B cell (primary cell): ENCODE data around the gene HOXD9. TPM values are rescaled to one million over a fixed set of nuclear protein-coding genes. Genes with fewer than 3 reads are reported as not detected.

Source experiments
- ATAC-seq: fragments of 200-7000 bp; cut with Tn5 transposase; one replicate; pipeline ENCODE4 v1.10.0; 2021; ENCODE audit warnings: low read depth, mild to moderate bottlenecking, moderate number of reproducible peaks, moderate library complexity
- CTCF ChIA-PET: fragments of 350-600 bp; sonication (Branson Sonifier 250); formaldehyde crosslinking; loops from one replicate; lab custom pipeline; 2021; ENCODE audit warnings: antibody characterized with exemption, inconsistent platforms; lab: Charles Lee
- POLR2A ChIA-PET: fragments of 350-600 bp; sonication (Branson Sonifier 250); formaldehyde crosslinking; loops from one replicate; lab custom pipeline; 2021; ENCODE audit warnings: antibody characterized with exemption; lab: Charles Lee
- DNase-seq: peaks from one replicate; pipeline ENCODE4 v3.0.0; 2013
- H2AFZ ChIP-seq: 2 replicates; pipeline ENCODE4 v1.6.1; 2012; ENCODE audit warnings: mild to moderate bottlenecking, low read depth, low read length; ENCODE audit not compliant: insufficient read depth, poor library complexity, severe bottlenecking
- H3K27ac ChIP-seq, 2 donors: 1 replicate in 1 of 2; 2 replicates in 1 of 2; pipeline ENCODE4 v1.5.1; 2012 to 2013; ENCODE audit warnings: low read length in 2 of 2, mild to moderate bottlenecking in 2 of 2, moderate library complexity in 1 of 2
- H3K27me3 ChIP-seq, 4 experiments: fragments of 200-600 bp in 1 of 4; sonication (generic) in 1 of 4; replicated peaks in 1 of 4; 1 replicate in 2 of 4; 2 replicates in 2 of 4; pipeline versions ENCODE4 v1.6.1 to v1.7.0; 2013 to 2016; ENCODE audit warnings: low read length in 3 of 4, mild to moderate bottlenecking in 2 of 4, mixed read lengths in 1 of 4, moderate library complexity in 1 of 4; ENCODE audit not compliant: insufficient read depth in 4 of 4, control insufficient read depth in 3 of 4; ENCODE audit errors: control extremely low read depth in 1 of 4
- H3K36me3 ChIP-seq, 2 experiments: replicated peaks in 1 of 2; 1 replicate in 1 of 2; 2 replicates in 1 of 2; pipeline versions ENCODE4 v1.6.1 to v1.7.1; 2013; ENCODE audit warnings: low read length in 1 of 2; ENCODE audit not compliant: insufficient read depth in 2 of 2, control insufficient read depth in 1 of 2; ENCODE audit errors: control extremely low read depth in 1 of 2, extremely low read depth in 1 of 2
- H3K4me1 ChIP-seq, 2 donors: fragments of 200-600 bp in 1 of 2; sonication (generic) in 1 of 2; 1 replicate in 1 of 2; 2 replicates in 1 of 2; pipeline versions ENCODE4 v1.5.1 to v1.6.1; 2013 to 2017; ENCODE audit warnings: low read length in 2 of 2; ENCODE audit not compliant: control insufficient read depth in 2 of 2, insufficient read depth in 2 of 2
- H3K4me2 ChIP-seq: replicated peaks from 2 replicates; pipeline ENCODE3; 2012; ENCODE audit warnings: mild to moderate bottlenecking, low read depth, low read length; ENCODE audit not compliant: poor library complexity, severe bottlenecking
- H3K4me3 ChIP-seq, 5 experiments: fragments of 200-600 bp in 1 of 5; sonication (generic) in 1 of 5; 1 replicate in 3 of 5; 2 replicates in 2 of 5; pipeline versions ENCODE4 v1.5.1 to v1.7.0; 2011 to 2016; ENCODE audit warnings: low read length in 4 of 5, mild to moderate bottlenecking in 4 of 5, low read depth in 2 of 5, control low read depth in 1 of 5, moderate library complexity in 1 of 5; ENCODE audit not compliant: insufficient read depth in 1 of 5; ENCODE audit errors: control extremely low read depth in 1 of 5, extremely low read depth in 1 of 5
- H3K79me2 ChIP-seq: fragments of 200-600 bp; sonication (generic); one replicate; pipeline ENCODE4 v1.6.0; 2016; ENCODE audit warnings: low read length; ENCODE audit not compliant: control insufficient read depth, insufficient read depth
- H3K9ac ChIP-seq: fragments of 200-600 bp; sonication (generic); 2 replicates; pipeline ENCODE4 v1.6.1; 2017; ENCODE audit warnings: mild to moderate bottlenecking, low read length, moderate library complexity
- H3K9me3 ChIP-seq, 3 donors: one replicate each; pipeline versions ENCODE4 v1.6.1 to v1.7.1; 2013; ENCODE audit warnings: low read length in 2 of 3; ENCODE audit not compliant: control insufficient read depth in 2 of 3, insufficient read depth in 1 of 3; ENCODE audit errors: control extremely low read depth in 1 of 3
- H4K20me1 ChIP-seq: 2 replicates; pipeline ENCODE4 v1.6.0; 2012; ENCODE audit warnings: mild to moderate bottlenecking, low read length; ENCODE audit not compliant: insufficient read depth, control insufficient read depth, poor library complexity, severe bottlenecking
- H3K27ac Mint-ChIP-seq: one replicate; pipeline ENCODE4 v1.8.0; 2021; ENCODE audit warnings: mixed read lengths
- H3K27me3 Mint-ChIP-seq: one replicate; pipeline ENCODE4 v1.8.0; 2021; ENCODE audit warnings: mixed read lengths
- H3K4me1 Mint-ChIP-seq: one replicate; pipeline ENCODE4 v1.8.0; 2021; ENCODE audit warnings: mixed read lengths
- H3K4me3 Mint-ChIP-seq: one replicate; pipeline ENCODE4 v1.8.0; 2021; ENCODE audit warnings: mixed read lengths
- H3K9me3 Mint-ChIP-seq: one replicate; pipeline ENCODE4 v1.8.0; 2022; ENCODE audit warnings: mixed read lengths; ENCODE audit not compliant: insufficient read depth
- CTCF ChIP-seq: fragments of 200-600 bp; IDR thresholded peaks from one replicate; pipeline ENCODE4 v1.8.0; 2022; ENCODE audit warnings: antibody characterized with exemption, mild to moderate bottlenecking
- EZH2 ChIP-seq: IDR thresholded peaks from 2 replicates; pipeline ENCODE4 v1.6.1; 2012; ENCODE audit warnings: borderline replicate concordance, low read depth, mild to moderate bottlenecking, moderate library complexity, low read length; ENCODE audit not compliant: insufficient read depth, poor library complexity, severe bottlenecking
- WGBS: methylation state at CpG from one replicate; pipeline ENCODE4 v1.1.5; 2013; ENCODE audit warnings: missing lambda C conversion rate; ENCODE audit not compliant: insufficient coverage; 5-methylcytosine and 5-hydroxymethylcytosine counted together
- intact Hi-C: fragments of 100-400 bp; cut with micrococcal nuclease; formaldehyde crosslinking; loops from one replicate; pipeline ENCODE4 v1.10.0; 2022
- polyA plus RNA-seq: library from polyadenylated mRNA; depleted of rRNA; stranded (reverse); fragments of >200 nt; gene quantifications from 2 replicates; pipeline ENCODE4 v1.2.3, GENCODE V29; 2012
- total RNA-seq, 2 donors: library from RNA; stranded (reverse); fragments of 120-200 nt in 1 of 2; gene quantifications; 1 replicate in 1 of 2; 2 replicates in 1 of 2; pipeline versions ENCODE4 v1.2.3 to v1.2.4, GENCODE V29; 2013 to 2022

The HOXD9 gene
- total and polyA plus RNA-seq, 2 donors (not counting 1 experiment from before 2014, with no cell fraction given): not detected

- WGBS: 19% methylated on average over 16 of the region's 24 CpGs
- Histone ChIP-seq H4K20me1 (no peaks in the 10 kb centered on the region), H3K4me1 (peaks cover 0 to 4% of the 10 kb centered on the region in 2 donors), H3K79me2 (no peaks in the 10 kb centered on the region), H3K9ac (no peak overlapping the region), H3K27me3 (peaks cover 0 to 87% (median 57%) of the 10 kb centered on the region in 4 experiments), H3K27ac (no peak overlapping the region), H3K9me3 (peaks cover 0 to 25% (median 0%) of the 10 kb centered on the region in 3 donors), H2AFZ (no peak overlapping the region), H3K36me3 (no peaks in the 10 kb centered on the region), H3K4me2 (no peak overlapping the region), H3K4me3 (no peak overlapping the region)
- H3K9me3 Mint-ChIP-seq: no peaks in the 10 kb centered on the region
- H3K4me1 Mint-ChIP-seq: no peaks in the 10 kb centered on the region
- no peak overlapping the region for H3K27ac Mint-ChIP-seq
- intact Hi-C loops: no loop called here
- DNase-seq (peak; percentile 1), ATAC-seq (no peak)
- ChIA-PET CTCF (no interaction called here), POLR2A (no interaction called here)
- TF ChIP-seq EZH2 (no peak), CTCF (no peak)
- peaks cover 78% of the 10 kb centered on the region for H3K27me3 Mint-ChIP-seq
- no peak overlapping the region for H3K4me3 Mint-ChIP-seq
Measured at GRCh38 chr2:176149939-176150583, 27.5 kb downstream of the HOXD9 start.

GRCh38 chr2:176150584-176151441 lies 28.3 kb downstream of the HOXD9 start:
- ChIA-PET POLR2A (no interaction called here), CTCF (no interaction called here)
- no peaks in the 10 kb centered on the region for H3K9me3 Mint-ChIP-seq
- Histone ChIP-seq H3K4me2 (no peak overlapping the region), H3K4me3 (no peak overlapping the region), H3K79me2 (no peaks in the 10 kb centered on the region), H3K27me3 (peaks cover 0 to 87% (median 54%) of the 10 kb centered on the region in 4 experiments), H3K9me3 (peaks cover 0 to 25% (median 0%) of the 10 kb centered on the region in 3 donors), H3K27ac (no peak overlapping the region), H3K9ac (no peak overlapping the region), H2AFZ (no peak overlapping the region), H3K36me3 (no peaks in the 10 kb centered on the region), H4K20me1 (no peaks in the 10 kb centered on the region), H3K4me1 (peaks cover 0 to 4% of the 10 kb centered on the region in 2 donors)
- no peak for ATAC-seq
- intact Hi-C loops: no loop called here
- WGBS: 53% methylated on average over 11 of the region's 14 CpGs
- peak; percentile 3 for DNase-seq
- H3K27me3 Mint-ChIP-seq: peaks cover 81% of the 10 kb centered on the region
- no peak overlapping the region for H3K27ac Mint-ChIP-seq
- no peak overlapping the region for H3K4me3 Mint-ChIP-seq
- H3K4me1 Mint-ChIP-seq: no peaks in the 10 kb centered on the region
- TF ChIP-seq CTCF (no peak), EZH2 (no peak)
